Fibroblast of peridontal ligament (primary cell): ENCODE results near the gene IFNB1.

Experiments
- DNase-seq: peaks from one replicate; pipeline ENCODE4 v3.0.0-alpha.2; 2010; ENCODE audit errors: extremely low read depth

IFNB1 gene

DNA sequence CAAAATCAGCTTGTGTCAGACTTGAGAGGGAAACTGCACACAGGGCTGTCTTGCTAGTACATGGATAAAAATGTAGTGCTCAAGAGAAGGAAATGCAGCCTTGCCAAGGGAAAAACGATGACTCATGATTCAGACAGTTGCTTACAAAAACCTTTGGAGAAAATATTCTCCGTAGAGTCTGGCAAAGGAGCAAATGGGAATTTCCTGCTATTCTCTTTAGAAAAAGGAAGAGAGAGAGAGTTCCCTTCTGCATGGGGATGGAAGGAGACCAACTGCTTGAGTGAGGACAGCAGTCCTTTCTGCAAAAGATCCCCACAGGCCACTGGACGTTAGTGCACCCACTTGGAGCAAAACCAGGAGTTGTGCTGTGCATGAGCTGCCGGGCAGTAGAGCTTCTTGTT lies 7.6 kb downstream of the IFNB1 start:
- DNase-seq, result peak; percentile 98

GRCh38 chr9:21060919-21061561 lies 16.7 kb downstream of the IFNB1 start:
- DNase-seq, result peak; percentile 94

DNA sequence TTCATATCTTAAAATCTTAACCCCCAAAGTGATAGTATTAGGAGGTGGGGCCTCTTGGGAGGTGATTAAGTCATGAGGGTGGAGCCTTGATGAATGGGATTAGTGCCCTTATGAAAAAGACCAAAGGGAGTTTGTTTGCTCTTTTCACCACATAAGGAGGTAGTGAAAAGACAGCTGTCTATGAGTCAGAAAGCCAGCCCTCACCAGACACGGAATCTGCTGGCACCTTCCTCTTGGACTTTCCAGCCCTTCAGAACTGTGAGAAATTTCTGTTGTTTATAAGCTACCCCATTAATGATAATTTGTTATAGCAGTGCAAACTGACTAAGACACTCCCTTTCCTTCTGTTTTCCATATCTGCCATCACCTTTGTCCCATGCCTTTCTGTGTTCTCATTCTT lies 20.8 kb downstream of the IFNB1 start:
- DNase-seq, result peak; percentile 36

- DNase-seq, result no peak
Measured at GRCh38 chr9:21053851-21054250, 23.9 kb downstream of the IFNB1 start.

DNA sequence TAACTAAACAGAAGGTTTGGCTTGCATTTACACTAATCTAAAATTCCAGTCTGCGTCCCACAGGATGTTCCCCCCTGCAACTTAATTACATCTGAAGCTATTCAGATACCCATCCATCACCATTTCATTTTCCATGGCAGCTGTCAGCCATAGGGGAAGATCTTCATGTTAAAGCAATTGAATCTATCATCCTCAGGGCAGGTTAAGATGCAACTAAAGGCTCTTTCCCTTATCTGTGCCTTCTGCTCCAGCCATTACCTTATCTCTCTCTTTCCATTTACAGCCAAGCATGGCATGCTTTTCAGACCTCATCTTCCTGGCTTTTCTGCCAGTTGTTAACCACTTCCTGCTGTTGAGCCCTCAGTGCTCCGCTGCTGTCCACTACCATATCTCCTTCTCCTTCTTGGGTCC lies 30.5 kb downstream of the IFNB1 start:
- no peak for DNase-seq

- no peak for DNase-seq
Measured at GRCh38 chr9:21043841-21044240, 33.9 kb downstream of the IFNB1 start.

DNA sequence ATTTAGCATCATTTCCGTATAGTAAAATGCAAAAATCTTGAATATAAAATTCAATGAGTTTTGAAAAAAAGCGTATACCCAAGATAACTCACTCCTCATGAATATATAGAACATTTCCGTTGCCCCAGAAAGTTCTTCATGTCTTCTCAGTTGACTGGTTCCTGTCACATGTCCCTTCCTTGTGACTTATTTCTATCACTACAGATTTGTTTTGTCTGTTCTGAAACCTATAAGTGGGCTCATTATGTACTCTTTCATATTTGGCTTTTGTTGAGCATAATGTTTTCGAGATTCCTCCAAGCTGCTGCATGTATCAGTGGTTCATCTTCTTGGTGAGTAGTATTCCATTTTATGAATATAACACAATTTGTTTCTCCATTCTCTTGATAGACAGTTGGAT lies 35.3 kb downstream of the IFNB1 start:
- DNase-seq, result no peak

DNA sequence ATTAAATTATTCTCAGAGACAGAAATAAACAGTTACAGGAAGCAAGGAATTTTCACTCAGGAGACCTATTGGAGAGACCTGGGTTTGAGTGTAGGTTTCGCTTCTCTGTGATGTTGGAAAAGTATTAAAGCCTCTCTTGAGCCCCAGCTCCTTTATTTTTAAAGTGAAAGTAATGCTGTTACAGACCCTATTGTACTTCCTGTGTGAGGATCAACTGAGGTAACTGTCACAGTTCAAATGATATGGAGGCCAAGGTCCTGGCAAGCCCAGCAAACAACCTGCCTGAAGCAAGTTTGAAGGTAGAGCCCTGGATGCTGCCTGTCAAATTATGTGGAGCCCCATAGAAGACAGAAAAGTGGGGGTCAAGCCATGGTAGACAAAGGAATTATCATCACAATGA lies 38.4 kb downstream of the IFNB1 start:
- DNase-seq, result no peak

DNA sequence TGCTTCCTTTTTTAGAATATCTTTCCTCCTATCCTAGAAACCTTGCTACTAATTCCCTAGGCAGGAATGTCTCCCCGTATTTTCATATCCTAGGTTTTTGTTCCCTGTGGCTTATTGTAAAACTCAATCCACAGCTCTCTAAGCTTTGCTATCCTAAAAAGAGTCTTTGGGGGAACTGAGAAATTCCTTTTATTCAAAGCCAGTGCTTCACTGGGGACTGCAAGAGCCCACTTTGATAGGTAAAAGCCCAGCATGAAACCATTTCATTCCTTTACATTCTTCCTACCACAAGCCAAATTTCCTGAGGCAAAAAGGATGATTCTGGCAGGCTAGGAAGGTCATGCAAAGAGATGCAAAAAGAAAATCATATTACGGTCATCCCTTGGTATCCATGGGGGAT lies 40.5 kb downstream of the IFNB1 start:
- DNase-seq, result no peak

- no peak for DNase-seq
Measured at GRCh38 chr9:21031808-21032183, 45.9 kb downstream of the IFNB1 start.

DNA sequence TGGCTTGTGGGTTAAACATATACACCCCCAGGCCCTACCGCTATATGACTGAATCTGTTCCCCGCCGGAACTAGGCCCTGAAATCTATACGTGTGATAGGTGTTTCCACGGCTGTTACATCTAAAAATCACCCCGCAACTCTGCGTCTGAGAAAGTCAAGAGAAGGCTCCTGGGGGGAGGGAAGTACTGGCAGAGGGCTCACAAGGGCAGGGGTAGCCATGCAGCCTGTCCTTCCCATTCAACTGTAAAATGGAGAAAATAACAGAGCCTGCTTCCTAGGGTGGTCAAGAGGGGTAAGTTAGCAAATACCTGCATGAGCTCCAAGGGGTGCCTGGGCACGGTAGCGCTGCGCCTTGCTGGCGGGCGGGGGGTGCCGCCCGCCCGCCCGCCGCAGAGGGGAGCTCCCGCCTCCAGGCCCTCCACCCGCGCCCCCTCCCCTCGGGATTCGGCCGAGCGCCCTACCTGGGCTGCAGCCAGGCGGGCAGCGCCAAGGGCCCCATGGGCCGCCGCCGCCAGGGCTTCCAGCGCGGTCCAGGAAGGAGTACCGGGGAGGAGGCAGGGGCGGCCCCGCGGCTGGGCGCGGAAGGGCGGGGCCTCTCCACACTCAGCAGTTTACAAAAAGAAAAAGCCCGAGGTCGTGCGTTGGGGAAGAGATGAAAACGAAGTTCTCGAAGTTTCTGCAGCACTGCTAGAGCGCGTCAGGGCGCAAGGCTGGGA lies 46.5 kb downstream of the IFNB1 start, which contains the start of gene HACD4:
Gene HACD4, minus strand, starts transcription at position 550 of the 717 bp plus-strand sequence. Its CDS starts 50 bp downstream, at position 500.
- DNase-seq, result peak; percentile 47

DNA sequence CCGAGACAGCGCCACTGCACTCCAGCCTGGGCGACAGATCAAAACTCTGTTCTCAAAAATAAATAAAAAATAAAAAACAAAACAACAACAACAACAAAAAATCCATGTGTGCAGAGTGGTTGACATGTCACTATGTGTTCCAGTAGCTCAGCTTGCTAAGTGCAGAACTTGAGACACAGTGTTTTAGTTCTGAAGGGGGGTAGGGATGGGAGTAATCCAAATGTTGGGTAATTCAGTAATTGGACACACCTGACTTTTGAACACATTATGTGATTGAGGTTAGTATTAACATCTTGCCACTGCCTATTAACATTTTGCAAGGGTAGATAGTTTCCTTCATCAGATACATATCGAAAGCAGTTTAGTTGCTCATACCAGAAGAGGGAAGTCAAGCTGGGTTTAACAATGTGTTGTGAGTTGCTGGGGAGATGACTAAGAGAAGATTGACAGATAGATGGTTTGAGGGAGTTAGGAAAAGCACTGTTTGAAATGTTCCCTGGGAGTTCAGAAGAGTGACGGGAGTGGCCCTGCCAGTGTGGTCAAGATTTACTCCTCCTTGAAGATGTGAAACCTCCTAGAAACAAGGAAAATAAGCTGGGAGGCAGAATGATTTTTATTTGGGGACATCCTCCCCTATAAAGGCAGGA lies 47.2 kb downstream of the IFNB1 start:
- peak; percentile 80 for DNase-seq

DNA sequence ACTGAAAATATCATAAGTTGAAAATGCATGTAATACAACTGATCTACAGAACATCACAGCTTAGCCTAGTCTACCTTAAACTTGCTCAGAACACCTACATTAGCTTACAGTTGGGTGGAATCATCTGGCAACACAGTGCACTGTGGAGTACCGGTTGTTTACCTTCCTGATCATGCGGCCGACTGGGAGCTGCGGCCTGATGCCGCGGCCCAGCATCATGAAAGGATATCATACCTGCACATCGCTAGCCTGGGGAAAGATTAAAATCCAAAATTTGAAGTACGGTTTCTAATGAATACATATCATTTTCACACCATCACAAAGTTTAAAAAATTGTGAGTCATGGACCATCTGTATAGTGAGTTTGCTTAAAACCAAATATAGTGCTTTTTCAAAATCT lies 48.1 kb downstream of the IFNB1 start:
- DNase-seq, result no peak

DNA sequence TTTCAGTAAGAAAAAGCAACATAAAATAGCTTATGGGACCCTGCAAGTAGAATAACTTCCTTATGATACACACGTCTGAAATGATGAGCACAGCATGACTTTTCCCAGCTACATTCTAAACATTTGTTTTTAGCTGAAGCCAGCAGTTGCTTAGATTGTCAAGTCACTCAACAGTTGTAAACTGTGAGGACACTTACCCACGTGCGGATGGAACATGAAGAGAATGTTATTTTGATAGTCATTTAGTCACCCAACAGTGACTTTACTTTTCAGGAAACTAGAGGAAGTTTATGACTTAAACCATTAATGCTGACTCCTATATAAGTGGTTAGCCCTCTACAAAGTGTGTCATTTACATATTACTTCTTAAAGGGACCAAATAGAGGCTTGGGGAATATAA lies 49.3 kb downstream of the IFNB1 start:
- DNase-seq, result peak; percentile 17

GRCh38 chr9:21027295-21027694 lies 50.4 kb downstream of the IFNB1 start:
- peak; percentile 58 for DNase-seq
